Measurements from ENCODE around the gene ABCA9. TPM values are rescaled to one million over a fixed set of nuclear protein-coding genes. Genes with fewer than 3 reads are reported as not detected.
A peak's percentile ranks its signal among the peaks of the same experiment; 100 is the strongest.

ABCA9 gene
- total and polyA plus RNA-seq, 4 donors, result 1.4 to 100 (median 25.0) TPM

DNA sequence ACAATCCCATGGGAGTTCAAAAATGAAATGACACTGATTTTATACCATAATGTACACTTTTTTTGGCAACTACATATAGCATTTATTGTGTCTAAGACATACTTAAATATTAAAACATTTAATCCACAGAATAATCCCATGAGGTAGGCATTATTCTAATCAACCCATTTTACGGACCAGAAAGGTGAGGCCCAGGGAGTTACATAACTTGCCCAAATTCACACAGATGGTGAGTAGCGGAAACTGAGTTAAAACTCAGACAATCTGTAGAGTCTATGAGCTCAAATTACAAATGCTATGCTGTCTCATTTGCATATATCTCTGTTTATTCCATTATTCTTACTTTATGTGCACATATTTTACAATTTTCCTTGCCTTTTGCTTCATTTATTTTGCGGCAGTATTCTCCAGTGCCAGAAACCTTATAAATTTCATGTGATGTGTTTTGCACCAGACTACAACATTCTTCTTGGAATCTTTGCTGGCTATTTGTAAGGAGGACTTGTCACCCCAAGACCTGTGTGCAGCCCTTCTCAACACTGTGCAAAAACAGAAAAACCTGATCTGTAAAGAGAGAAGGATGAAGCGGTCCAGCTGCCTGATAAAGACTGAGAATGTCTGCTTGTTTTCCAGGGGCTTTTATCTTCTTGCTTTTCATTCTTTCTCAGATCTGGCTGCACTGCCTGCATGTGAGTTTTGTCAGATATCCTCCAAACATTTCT is 2.3 kb upstream of the ABCA9 start:
- no peak overlapping the region for H3K27ac ChIP-seq (ENCODE audit: low read depth in 1 of 2, low read length in 2 of 2)
- 73 to 76% methylated on average over 4 of the region's 4 CpGs for WGBS, 2 donors
- H3K4me3 ChIP-seq (ENCODE audit: low read length in 2 of 2), result no peak overlapping the region
- intact Hi-C loops (cut with DNase I), result no loop called here
- H3K9me3 ChIP-seq (ENCODE audit: control insufficient read depth, low read length), result no peaks in the 10 kb centered on the region
- no peaks in the 10 kb centered on the region for H3K36me3 ChIP-seq (ENCODE audit: control insufficient read depth in 1 of 2, insufficient read depth in 2 of 2, low read length in 1 of 2)
- H3K4me1 ChIP-seq (ENCODE audit: control insufficient read depth in 1 of 2, insufficient read depth in 2 of 2, low read length in 2 of 2), result no peaks in the 10 kb centered on the region
- no peak for ATAC-seq (ENCODE audit: low FRiP score)
- H3K27me3 ChIP-seq (ENCODE audit: control insufficient read depth in 1 of 2, insufficient read depth in 2 of 2, low read length in 1 of 2), result no peaks in the 10 kb centered on the region
- no peak for DNase-seq

DNA sequence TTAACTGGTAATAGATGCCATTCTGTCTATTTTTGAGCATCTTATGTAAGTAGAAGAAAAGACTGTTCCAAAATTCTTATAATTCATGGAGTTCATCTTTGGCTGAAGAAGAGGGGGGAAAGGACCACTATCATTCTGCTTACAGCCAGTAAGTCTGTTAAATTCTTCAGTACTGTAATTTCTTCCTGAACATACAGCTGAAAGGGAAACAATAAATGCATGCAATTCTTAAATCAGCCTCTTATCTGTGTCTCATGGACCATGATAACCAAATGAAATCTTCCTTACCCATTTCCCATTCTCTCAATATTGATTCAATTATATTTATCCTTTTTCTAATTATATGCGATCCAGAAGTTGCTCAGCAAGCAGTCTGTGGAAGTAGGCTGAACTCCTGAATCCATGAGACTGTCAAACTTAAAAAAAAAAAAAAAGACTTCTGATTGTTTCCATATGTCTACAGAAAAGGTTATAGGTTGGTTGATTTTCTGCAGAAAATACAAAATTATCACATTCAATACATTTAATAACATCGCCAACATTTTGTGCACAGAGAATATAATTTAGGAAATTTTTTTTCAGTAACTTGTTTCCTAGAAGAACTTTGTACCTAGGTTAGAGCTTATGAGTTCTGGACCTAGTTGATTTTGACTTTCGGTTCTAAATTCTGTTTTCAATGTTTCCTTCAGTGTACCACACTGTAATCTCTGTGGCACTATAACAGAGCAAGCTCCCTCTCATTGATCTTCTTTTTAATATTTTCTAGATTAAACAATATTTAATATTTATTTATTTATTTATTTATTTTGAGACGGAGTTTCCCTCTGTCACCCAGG is 1.2 kb upstream of the ABCA9 start:
- ATAC-seq (ENCODE audit: low FRiP score) (no peak), DNase-seq (no peak)
- intact Hi-C loops (cut with DNase I), result no loop called here
- Histone ChIP-seq H3K36me3 (ENCODE audit: control insufficient read depth in 1 of 2, insufficient read depth in 2 of 2, low read length in 1 of 2) (no peaks in the 10 kb centered on the region), H3K4me3 (ENCODE audit: low read length in 2 of 2) (no peak overlapping the region), H3K27me3 (ENCODE audit: control insufficient read depth in 1 of 2, insufficient read depth in 2 of 2, low read length in 1 of 2) (no peaks in the 10 kb centered on the region), H3K4me1 (ENCODE audit: control insufficient read depth in 1 of 2, insufficient read depth in 2 of 2, low read length in 2 of 2) (no peaks in the 10 kb centered on the region), H3K27ac (ENCODE audit: low read depth in 1 of 2, low read length in 2 of 2) (no peak overlapping the region), H3K9me3 (ENCODE audit: control insufficient read depth, low read length) (no peaks in the 10 kb centered on the region)
- WGBS, 2 donors, result 75 to 78% methylated on average over 4 of the region's 4 CpGs

DNA sequence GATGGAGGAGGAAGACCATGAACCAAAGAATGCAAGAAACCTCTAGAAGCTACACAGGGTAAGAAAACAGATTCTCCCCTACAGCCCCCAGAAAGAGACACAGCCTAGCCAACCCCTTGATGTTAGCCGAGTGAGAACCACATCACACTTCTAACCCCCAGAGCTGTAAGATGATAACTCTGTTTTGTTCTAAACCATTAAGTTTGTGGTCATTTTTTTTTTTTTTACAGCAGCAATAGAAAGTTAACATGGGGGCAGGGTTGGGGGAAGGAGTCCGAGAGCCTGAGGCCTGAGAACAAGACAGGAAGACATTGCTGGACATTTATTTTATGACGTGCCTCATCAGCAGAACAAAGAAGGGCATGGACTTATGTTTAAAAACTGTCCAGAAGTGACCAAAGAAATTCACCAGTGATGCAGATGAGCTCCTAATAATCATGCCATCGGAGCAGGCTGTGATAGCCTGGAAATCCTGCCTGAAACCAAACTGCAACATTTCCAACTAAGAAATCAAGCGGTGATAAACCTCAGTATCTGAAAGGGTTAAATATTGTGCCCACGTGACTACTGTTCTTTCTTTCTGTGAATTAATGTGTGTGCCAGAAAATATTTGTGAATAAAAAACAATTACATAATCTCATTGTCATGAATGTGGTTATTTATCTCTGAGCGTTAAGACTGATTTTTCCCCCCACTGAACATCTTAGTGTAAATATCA is 1.1 kb downstream of the ABCA9 start:
- ATAC-seq (ENCODE audit: low FRiP score) (no peak), DNase-seq (no peak)
- intact Hi-C loops (cut with DNase I), result no loop called here
- WGBS, 2 donors, result 45 to 50% methylated on average over 7 of the region's 7 CpGs
- Histone ChIP-seq H3K27ac (ENCODE audit: low read depth in 1 of 2, low read length in 2 of 2) (no peak overlapping the region), H3K4me3 (ENCODE audit: low read length in 2 of 2) (no peak overlapping the region), H3K36me3 (ENCODE audit: control insufficient read depth in 1 of 2, insufficient read depth in 2 of 2, low read length in 1 of 2) (no peaks in the 10 kb centered on the region), H3K4me1 (ENCODE audit: control insufficient read depth in 1 of 2, insufficient read depth in 2 of 2, low read length in 2 of 2) (no peaks in the 10 kb centered on the region), H3K27me3 (ENCODE audit: control insufficient read depth in 1 of 2, insufficient read depth in 2 of 2, low read length in 1 of 2) (no peaks in the 10 kb centered on the region), H3K9me3 (ENCODE audit: control insufficient read depth, low read length) (no peaks in the 10 kb centered on the region)

- Histone ChIP-seq H3K9me3 (ENCODE audit: control insufficient read depth, low read length) (no peaks in the 10 kb centered on the region), H3K4me3 (ENCODE audit: low read length in 2 of 2) (no peak overlapping the region), H3K27ac (ENCODE audit: low read depth in 1 of 2, low read length in 2 of 2) (no peak overlapping the region), H3K4me1 (ENCODE audit: control insufficient read depth in 1 of 2, insufficient read depth in 2 of 2, low read length in 2 of 2) (no peaks in the 10 kb centered on the region), H3K36me3 (ENCODE audit: control insufficient read depth in 1 of 2, insufficient read depth in 2 of 2, low read length in 1 of 2) (no peaks in the 10 kb centered on the region), H3K27me3 (ENCODE audit: control insufficient read depth in 1 of 2, insufficient read depth in 2 of 2, low read length in 1 of 2) (no peaks in the 10 kb centered on the region)
- intact Hi-C loops (cut with DNase I), result no loop called here
- DNase-seq (no peak), ATAC-seq (ENCODE audit: low FRiP score) (no peak)
- 89 to 91% methylated on average over 1 of the region's 1 CpG for WGBS, 2 donors
These were observed 2.6 kb downstream of the ABCA9 start for GRCh38 chr17:69058165-69058564.

- Histone ChIP-seq H3K27ac (ENCODE audit: low read depth in 1 of 2, low read length in 2 of 2) (no peak overlapping the region), H3K36me3 (ENCODE audit: control insufficient read depth in 1 of 2, insufficient read depth in 2 of 2, low read length in 1 of 2) (no peaks in the 10 kb centered on the region), H3K4me1 (ENCODE audit: control insufficient read depth in 1 of 2, insufficient read depth in 2 of 2, low read length in 2 of 2) (no peaks in the 10 kb centered on the region), H3K4me3 (ENCODE audit: low read length in 2 of 2) (no peak overlapping the region), H3K27me3 (ENCODE audit: control insufficient read depth in 1 of 2, insufficient read depth in 2 of 2, low read length in 1 of 2) (no peaks in the 10 kb centered on the region), H3K9me3 (ENCODE audit: control insufficient read depth, low read length) (no peaks in the 10 kb centered on the region)
- ATAC-seq (ENCODE audit: low FRiP score) (no peak), DNase-seq (no peak)
- WGBS, 2 donors, result 93 to 94% methylated on average over 1 of the region's 1 CpG
- intact Hi-C loops (cut with DNase I), result no loop called here
These were observed 3.4 kb downstream of the ABCA9 start for GRCh38 chr17:69057280-69057679.

- no peak overlapping the region for H3K27ac ChIP-seq (ENCODE audit: low read depth in 1 of 2, low read length in 2 of 2)
- H3K27me3 ChIP-seq (ENCODE audit: control insufficient read depth in 1 of 2, insufficient read depth in 2 of 2, low read length in 1 of 2), result no peaks in the 10 kb centered on the region
- no peaks in the 10 kb centered on the region for H3K36me3 ChIP-seq (ENCODE audit: control insufficient read depth in 1 of 2, insufficient read depth in 2 of 2, low read length in 1 of 2)
- intact Hi-C loops (cut with DNase I), result no loop called here
- H3K9me3 ChIP-seq (ENCODE audit: control insufficient read depth, low read length), result no peaks in the 10 kb centered on the region
- WGBS, 2 donors, result 79 to 87% methylated on average over 3 of the region's 3 CpGs
- H3K4me3 ChIP-seq (ENCODE audit: low read length in 2 of 2), result no peak overlapping the region
- DNase-seq (no peak), ATAC-seq (ENCODE audit: low FRiP score) (no peak)
- H3K4me1 ChIP-seq (ENCODE audit: control insufficient read depth in 1 of 2, insufficient read depth in 2 of 2, low read length in 2 of 2), result no peaks in the 10 kb centered on the region
These were observed 4.4 kb downstream of the ABCA9 start for GRCh38 chr17:69056179-69056823.

DNA sequence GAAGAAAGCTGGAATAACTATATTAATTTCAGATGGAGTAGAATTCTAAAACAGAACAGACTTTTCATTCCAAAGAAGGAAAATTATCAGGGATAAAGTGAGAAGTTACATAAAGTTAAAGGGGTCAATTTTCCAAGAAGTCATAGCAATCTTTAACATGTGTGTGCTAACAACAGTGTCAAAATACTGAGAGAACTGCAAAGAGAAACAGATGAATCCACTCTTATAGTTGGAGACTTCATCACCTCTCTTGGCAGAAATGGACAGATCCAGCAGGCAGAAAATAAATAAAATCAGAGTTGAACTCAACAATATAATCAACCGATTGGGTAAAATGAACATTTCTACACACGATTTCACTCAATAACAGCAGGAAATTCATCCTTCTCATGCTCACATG is 5.4 kb downstream of the ABCA9 start:
- H3K27ac ChIP-seq (ENCODE audit: low read depth in 1 of 2, low read length in 2 of 2), result no peak overlapping the region
- no peak for DNase-seq
- intact Hi-C loops (cut with DNase I), result no loop called here
- no peaks in the 10 kb centered on the region for H3K27me3 ChIP-seq (ENCODE audit: control insufficient read depth in 1 of 2, insufficient read depth in 2 of 2, low read length in 1 of 2)
- H3K4me1 ChIP-seq (ENCODE audit: control insufficient read depth in 1 of 2, insufficient read depth in 2 of 2, low read length in 2 of 2), result peaks cover 0 to 2% of the 10 kb centered on the region in 2 donors
- H3K4me3 ChIP-seq (ENCODE audit: low read length in 2 of 2), result no peak overlapping the region
- no peaks in the 10 kb centered on the region for H3K36me3 ChIP-seq (ENCODE audit: control insufficient read depth in 1 of 2, insufficient read depth in 2 of 2, low read length in 1 of 2)
- WGBS, 2 donors, result 89 to 93% methylated on average over 2 of the region's 2 CpGs
- no peak for ATAC-seq (ENCODE audit: low FRiP score)
- no peaks in the 10 kb centered on the region for H3K9me3 ChIP-seq (ENCODE audit: control insufficient read depth, low read length)

- H3K27me3 ChIP-seq (ENCODE audit: control insufficient read depth in 1 of 2, insufficient read depth in 2 of 2, low read length in 1 of 2), result no peaks in the 10 kb centered on the region
- intact Hi-C loops (cut with DNase I), result no loop called here
- ATAC-seq (ENCODE audit: low FRiP score), result peak; percentile 34
- no peaks in the 10 kb centered on the region for H3K36me3 ChIP-seq (ENCODE audit: control insufficient read depth in 1 of 2, insufficient read depth in 2 of 2, low read length in 1 of 2)
- H3K27ac ChIP-seq (ENCODE audit: low read depth in 1 of 2, low read length in 2 of 2), result no peak overlapping the region
- 50 to 58% methylated on average over 5 of the region's 5 CpGs for WGBS, 2 donors
- no peaks in the 10 kb centered on the region for H3K9me3 ChIP-seq (ENCODE audit: control insufficient read depth, low read length)
- DNase-seq, result no peak
- H3K4me3 ChIP-seq (ENCODE audit: low read length in 2 of 2), result no peak overlapping the region
- peaks cover 0 to 2% of the 10 kb centered on the region in 2 donors for H3K4me1 ChIP-seq (ENCODE audit: control insufficient read depth in 1 of 2, insufficient read depth in 2 of 2, low read length in 2 of 2)
These were observed 9.5 kb downstream of the ABCA9 start for GRCh38 chr17:69050999-69051775.
